DND-41 (cell line): ENCODE data around the gene WFDC6.

Experiments used
- EZH2 ChIP-seq: IDR thresholded peaks from 3 replicates; pipeline ENCODE4 v1.6.1; 2012; ENCODE audit warnings: borderline replicate concordance, low read depth, mild to moderate bottlenecking, moderate library complexity, low read length, inconsistent platforms; ENCODE audit not compliant: severe bottlenecking
- TF ChIP-seq, protein P1 (sequence below): IDR thresholded peaks from 2 replicates; pipeline ENCODE4 v1.5.1; 2012; ENCODE audit warnings: borderline replicate concordance, low read length, moderate library complexity, mild to moderate bottlenecking; ENCODE audit not compliant: poor library complexity, severe bottlenecking; ENCODE audit errors: extremely low read depth

DNA sequence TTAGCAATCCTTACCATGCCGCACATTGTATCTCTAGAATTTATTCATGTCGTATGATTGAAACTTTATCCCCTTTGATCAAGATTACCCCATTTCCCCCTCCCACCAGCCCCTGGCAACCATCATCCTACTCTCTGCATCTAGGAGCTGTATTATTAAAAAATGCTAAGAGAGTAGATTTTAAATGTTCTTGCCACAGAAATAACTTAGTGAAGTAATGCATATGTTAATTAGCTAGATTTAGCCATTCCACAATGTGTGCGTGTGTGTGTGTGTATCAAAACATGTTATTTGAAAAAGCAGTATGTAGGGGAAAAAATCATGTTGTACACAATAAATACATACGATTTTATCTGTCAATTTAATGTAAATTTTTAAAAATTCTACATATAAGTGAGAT, 12.0 kb downstream of the WFDC6 start:
- TF ChIP-seq, protein P1, sequence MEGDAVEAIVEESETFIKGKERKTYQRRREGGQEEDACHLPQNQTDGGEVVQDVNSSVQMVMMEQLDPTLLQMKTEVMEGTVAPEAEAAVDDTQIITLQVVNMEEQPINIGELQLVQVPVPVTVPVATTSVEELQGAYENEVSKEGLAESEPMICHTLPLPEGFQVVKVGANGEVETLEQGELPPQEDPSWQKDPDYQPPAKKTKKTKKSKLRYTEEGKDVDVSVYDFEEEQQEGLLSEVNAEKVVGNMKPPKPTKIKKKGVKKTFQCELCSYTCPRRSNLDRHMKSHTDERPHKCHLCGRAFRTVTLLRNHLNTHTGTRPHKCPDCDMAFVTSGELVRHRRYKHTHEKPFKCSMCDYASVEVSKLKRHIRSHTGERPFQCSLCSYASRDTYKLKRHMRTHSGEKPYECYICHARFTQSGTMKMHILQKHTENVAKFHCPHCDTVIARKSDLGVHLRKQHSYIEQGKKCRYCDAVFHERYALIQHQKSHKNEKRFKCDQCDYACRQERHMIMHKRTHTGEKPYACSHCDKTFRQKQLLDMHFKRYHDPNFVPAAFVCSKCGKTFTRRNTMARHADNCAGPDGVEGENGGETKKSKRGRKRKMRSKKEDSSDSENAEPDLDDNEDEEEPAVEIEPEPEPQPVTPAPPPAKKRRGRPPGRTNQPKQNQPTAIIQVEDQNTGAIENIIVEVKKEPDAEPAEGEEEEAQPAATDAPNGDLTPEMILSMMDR = no peak
- no peak for TF ChIP-seq EZH2
